Measurements from ENCODE around the gene PRPF38A. TPM values are rescaled to one million over a fixed set of nuclear protein-coding genes. Genes with fewer than 3 reads are reported as not detected.

The PRPF38A gene
- total and polyA plus RNA-seq, 5 donors = 9.2 to 26.3 (median 23.6) TPM

GRCh38 chr1:52461821-52462220 is 57.4 kb downstream of the PRPF38A start:
- Histone ChIP-seq H3K27ac (ENCODE audit: low read length) (no peak overlapping the region), H3K4me1 (ENCODE audit: control insufficient read depth, insufficient read depth, low read length) (no peaks in the 10 kb centered on the region), H3K27me3 (ENCODE audit: control insufficient read depth, insufficient read depth) (no peaks in the 10 kb centered on the region), H3K4me3 (ENCODE audit: low read length) (no peak overlapping the region), H3K9me3 (ENCODE audit: control insufficient read depth, low read length) (no peaks in the 10 kb centered on the region)
- 67% methylated on average over 1 of the region's 1 CpG for WGBS
- DNase-seq = no peak
- no peak for ATAC-seq
- intact Hi-C loops (cut with DNase I) = no loop called here

GRCh38 chr1:52463891-52464290 is 59.5 kb downstream of the PRPF38A start:
- Histone ChIP-seq H3K9me3 (ENCODE audit: control insufficient read depth, low read length) (no peaks in the 10 kb centered on the region), H3K27me3 (ENCODE audit: control insufficient read depth, insufficient read depth) (no peaks in the 10 kb centered on the region), H3K4me3 (ENCODE audit: low read length) (no peak overlapping the region), H3K4me1 (ENCODE audit: control insufficient read depth, insufficient read depth, low read length) (no peaks in the 10 kb centered on the region), H3K27ac (ENCODE audit: low read length) (no peak overlapping the region)
- no peak for DNase-seq
- no peak for ATAC-seq
- intact Hi-C loops (cut with DNase I) = no loop called here
- 96% methylated on average over 5 of the region's 5 CpGs for WGBS

GRCh38 chr1:52469108-52469507 is 64.7 kb downstream of the PRPF38A start:
- ATAC-seq (no peak), DNase-seq (no peak)
- no peaks in the 10 kb centered on the region for H3K4me1 ChIP-seq (ENCODE audit: control insufficient read depth, insufficient read depth, low read length)
- intact Hi-C loops (cut with DNase I) = no loop called here
- no peaks in the 10 kb centered on the region for H3K27me3 ChIP-seq (ENCODE audit: control insufficient read depth, insufficient read depth)
- H3K27ac ChIP-seq (ENCODE audit: low read length) = no peak overlapping the region
- WGBS = 95% methylated on average over 2 of the region's 2 CpGs
- no peak overlapping the region for H3K4me3 ChIP-seq (ENCODE audit: low read length)
- no peaks in the 10 kb centered on the region for H3K9me3 ChIP-seq (ENCODE audit: control insufficient read depth, low read length)

Other genes starting within 250 kb of the PRPF38A start
- 10 to 100 TPM; 15.6 to 20.1 (median 17.8) TPM for gene CC2D1B, start 38.4 kb upstream of the PRPF38A start, total RNA-seq
- 13.1 TPM for gene CC2D1B, start 38.4 kb upstream of the PRPF38A start, polyA plus RNA-seq
- gene ORC1, start 179 bp upstream of the PRPF38A start, total RNA-seq = under 1 TPM; 0.08 to 0.47 (median 0.23) TPM
- gene ORC1, start 179 bp upstream of the PRPF38A start, polyA plus RNA-seq = 0.07 TPM
- 10 to 100 TPM; 36.1 to 41.1 (median 38.8) TPM for gene TUT4, start 148.5 kb downstream of the PRPF38A start, total RNA-seq
- gene TUT4, start 148.5 kb downstream of the PRPF38A start, polyA plus RNA-seq = 20.4 TPM
- gene GPX7, start 197.8 kb downstream of the PRPF38A start, total RNA-seq = 10 to 100 TPM in 2 of 4 donors, 1 to 10 TPM in 2; 9.4 to 13.9 (median 10.8) TPM
- 13.6 TPM for gene GPX7, start 197.8 kb downstream of the PRPF38A start, polyA plus RNA-seq
- gene SHISAL2A, start 228.6 kb downstream of the PRPF38A start, total RNA-seq = not detected
- gene SHISAL2A, start 228.6 kb downstream of the PRPF38A start, polyA plus RNA-seq = not detected

All from right cardiac atrium (tissue), 5 donors.